Inflammatory macrophage (primary cell): ENCODE results near the gene TENT4A.
A peak's percentile ranks its signal among the peaks of the same experiment; 100 is the strongest.
"Not testable (repeated sequence)": the region's sequence is repeated elsewhere in the genome, so short reads cannot be mapped to it uniquely, and the experiment has no call there.

ENCODE experiments used
- DNase-seq, 2 donors: peaks; one replicate each; pipeline ENCODE4 v3.0.0-alpha.2; 2020 to 2022

The TENT4A gene

GRCh38 chr5:6774207-6774606 lies 61.0 kb downstream of the TENT4A start:
- not testable (repeated sequence) for DNase-seq

GRCh38 chr5:6774721-6775204 lies 61.5 kb downstream of the TENT4A start:
- DNase-seq = peak; percentile 22 to 31

- no peak for DNase-seq
Measured at GRCh38 chr5:6775571-6775970, 62.3 kb downstream of the TENT4A start.

- DNase-seq = peak; percentile 44 to 51
Measured at GRCh38 chr5:6780802-6781391, 67.7 kb downstream of the TENT4A start.

GRCh38 chr5:6781716-6782115 lies 68.5 kb downstream of the TENT4A start:
- DNase-seq = no peak

GRCh38 chr5:6783787-6784186 lies 70.6 kb downstream of the TENT4A start:
- DNase-seq = no peak

- no peak for DNase-seq
Measured at GRCh38 chr5:6784481-6784880, 71.2 kb downstream of the TENT4A start.

- DNase-seq = no peak
Measured at GRCh38 chr5:6785161-6785860, 72.1 kb downstream of the TENT4A start.

- no peak for DNase-seq
Measured at GRCh38 chr5:6785861-6786180, 72.6 kb downstream of the TENT4A start.

GRCh38 chr5:6786786-6787495 lies 73.7 kb downstream of the TENT4A start:
- DNase-seq = peak; percentile 72 to 83

GRCh38 chr5:6787941-6788340 lies 74.7 kb downstream of the TENT4A start:
- no peak for DNase-seq

GRCh38 chr5:6788439-6788838 lies 75.2 kb downstream of the TENT4A start:
- no peak for DNase-seq

- peak; percentile 40 to 61 for DNase-seq
Measured at GRCh38 chr5:6788956-6789649, 75.9 kb downstream of the TENT4A start.

- DNase-seq = no peak
Measured at GRCh38 chr5:6790346-6790865, 77.2 kb downstream of the TENT4A start.

GRCh38 chr5:6791031-6791430 lies 77.8 kb downstream of the TENT4A start:
- no peak for DNase-seq

- DNase-seq = no peak
Measured at GRCh38 chr5:6792376-6792775, 79.1 kb downstream of the TENT4A start.

- peak in 1 of 2 donors; percentile 18 for DNase-seq
Measured at GRCh38 chr5:6792911-6793471, 79.8 kb downstream of the TENT4A start.

GRCh38 chr5:6801236-6801635 lies 88.0 kb downstream of the TENT4A start:
- no peak for DNase-seq

GRCh38 chr5:6803981-6804550 lies 90.8 kb downstream of the TENT4A start:
- DNase-seq = no peak

GRCh38 chr5:6804766-6805501 lies 91.7 kb downstream of the TENT4A start:
- no peak for DNase-seq

- no peak for DNase-seq
Measured at GRCh38 chr5:6805841-6806240, 92.6 kb downstream of the TENT4A start.
